Umbilical cord (tissue), 2 donors: ENCODE measurements around the gene HAUS2. TPM values are rescaled to one million over a fixed set of nuclear protein-coding genes. Genes with fewer than 3 reads are reported as not detected.
A peak's percentile ranks its signal among the peaks of the same experiment; 100 is the strongest.
"Not testable (repeated sequence)": the region's sequence is repeated elsewhere in the genome, so short reads cannot be mapped to it uniquely, and the experiment has no call there.

Experiments
- DNase-seq: peaks from one replicate; pipeline ENCODE4 v3.0.0-alpha.2; 2015; ENCODE audit warnings: low spot score
- total RNA-seq: library from RNA; depleted of rRNA; stranded (reverse); fragments of >200 nt; gene quantifications from one replicate; pipeline ENCODE4 v1.2.3, GENCODE V29; 2014; ENCODE audit warnings: low replicate concordance; ENCODE audit not compliant: insufficient read depth

Gene HAUS2
- total RNA-seq, 1 donor from 2014 or later = 52.7 TPM

GRCh38 chr15:42575188-42576039 is 26.8 kb downstream of the HAUS2 start, which contains the start of gene STARD9:
Gene STARD9, plus strand, starts transcription at chr15:42575606. Its CDS starts 110 bp downstream, at chr15:42575716.
- peak; percentile 99 for DNase-seq

- DNase-seq = no peak
Observed at GRCh38 chr15:42576040-42576594, 27.5 kb downstream of the HAUS2 start.

- DNase-seq = no peak
Observed at GRCh38 chr15:42576776-42577175, 28.1 kb downstream of the HAUS2 start.

GRCh38 chr15:42577514-42578031 is 28.9 kb downstream of the HAUS2 start:
- peak; percentile 64 for DNase-seq

- no peak for DNase-seq
Observed at GRCh38 chr15:42578984-42579537, 30.4 kb downstream of the HAUS2 start.

- peak; percentile 92 for DNase-seq
Observed at GRCh38 chr15:42581272-42581730, 32.7 kb downstream of the HAUS2 start.

GRCh38 chr15:42582569-42583375 is 34.1 kb downstream of the HAUS2 start:
- DNase-seq = peak; percentile 45

- DNase-seq = no peak
Observed at GRCh38 chr15:42584031-42584765, 35.6 kb downstream of the HAUS2 start.

GRCh38 chr15:42590619-42591237 is 42.1 kb downstream of the HAUS2 start:
- DNase-seq = no peak

GRCh38 chr15:42591238-42591934 is 42.7 kb downstream of the HAUS2 start:
- no peak for DNase-seq

GRCh38 chr15:42592716-42593115 is 44.1 kb downstream of the HAUS2 start:
- DNase-seq = no peak

- DNase-seq = peak; percentile 66
Observed at GRCh38 chr15:42593143-42593542, 44.5 kb downstream of the HAUS2 start.

- DNase-seq = no peak
Observed at GRCh38 chr15:42594095-42594494, 45.5 kb downstream of the HAUS2 start.

GRCh38 chr15:42595626-42596240 is 47.1 kb downstream of the HAUS2 start:
- DNase-seq = peak; percentile 94

- not testable (repeated sequence) for DNase-seq
Observed at GRCh38 chr15:42601316-42601715, 52.7 kb downstream of the HAUS2 start.

- DNase-seq = no peak
Observed at GRCh38 chr15:42602501-42602900, 53.9 kb downstream of the HAUS2 start.

- DNase-seq = no peak
Observed at GRCh38 chr15:42603978-42604377, 55.3 kb downstream of the HAUS2 start.

GRCh38 chr15:42604894-42605744 is 56.5 kb downstream of the HAUS2 start:
- peak; percentile 49 for DNase-seq
